K562 (cell line): ENCODE measurements around the gene AFF1. TPM values are rescaled to one million over a fixed set of nuclear protein-coding genes. Genes with fewer than 3 reads are reported as not detected.

Source experiments
- ATF3 ChIP-seq, 2 experiments: fragments of 450-650 bp in 1 of 2; sonication (generic) in 1 of 2; formaldehyde crosslinking in 1 of 2; IDR thresholded peaks in 1 of 2; conservative IDR thresholded peaks in 1 of 2; 2 replicates each; pipeline versions ENCODE4 v1.6.1 to v1.8.1; 2016 to 2023; ENCODE audit warnings: mild to moderate bottlenecking in 2 of 2, moderate library complexity in 2 of 2, inconsistent platforms in 1 of 2, missing genetic modification reagents in 1 of 2
- ATF4 ChIP-seq: fragments of 450-650 bp; formaldehyde crosslinking; IDR thresholded peaks from 2 replicates; pipeline ENCODE4 v1.4.0; 2022; ENCODE audit warnings: mild to moderate bottlenecking, moderate library complexity
- HMG20B ChIP-seq: fragments of 250-450 bp; sonication (Bioruptor Pico); IDR thresholded peaks from 2 replicates; pipeline ENCODE4 v1.5.0; 2021; ENCODE audit warnings: mild to moderate bottlenecking
- HNRNPLL ChIP-seq: fragments of 200-400 bp; formaldehyde crosslinking; IDR thresholded peaks from 2 replicates; pipeline ENCODE4 v1.6.1; 2017; ENCODE audit warnings: low read length, low read depth, mild to moderate bottlenecking; ENCODE audit not compliant: poor library complexity, severe bottlenecking
- PBX2 ChIP-seq, 2 experiments: IDR thresholded peaks in 1 of 2; conservative IDR thresholded peaks in 1 of 2; 2 replicates each; pipeline ENCODE4 v1.6.1; 2016; ENCODE audit warnings: low read depth in 2 of 2, mild to moderate bottlenecking in 1 of 2, missing compliant biosample characterization in 1 of 2, missing genetic modification characterization in 1 of 2, moderate library complexity in 1 of 2
- PHTF2 ChIP-seq: fragments of 250-450 bp; sonication (Bioruptor Pico); IDR thresholded peaks from 2 replicates; pipeline ENCODE4 v1.5.0; 2021; ENCODE audit warnings: mild to moderate bottlenecking
- SAFB2 ChIP-seq: fragments of 200-400 bp; formaldehyde crosslinking; IDR thresholded peaks from 2 replicates; pipeline ENCODE4 v1.6.1; 2018; ENCODE audit warnings: borderline replicate concordance, low read length, low read depth, moderate library complexity; ENCODE audit not compliant: severe bottlenecking
- SMAD3 ChIP-seq: fragments of 450-650 bp; formaldehyde crosslinking; conservative IDR thresholded peaks from 2 replicates; pipeline ENCODE4 v1.4.0; 2020; ENCODE audit warnings: mild to moderate bottlenecking
- SMAD4 ChIP-seq: fragments of 250-450 bp; sonication (Bioruptor Pico); conservative IDR thresholded peaks from 2 replicates; pipeline ENCODE4 v1.8.0; 2021; ENCODE audit warnings: inconsistent platforms, mild to moderate bottlenecking, moderate library complexity
- TARDBP ChIP-seq: fragments of 450-650 bp; IDR thresholded peaks from 2 replicates; pipeline ENCODE4 v1.6.1; 2016
- TGIF2 ChIP-seq: sonication (generic); formaldehyde crosslinking; IDR thresholded peaks from 2 replicates; pipeline ENCODE4 v1.8.1; 2022; ENCODE audit warnings: mild to moderate bottlenecking, missing genetic modification reagents, moderate library complexity
- ZBTB11 ChIP-seq, 3 experiments: fragments of 200-800 bp in 1 of 3; fragments of 250-450 bp in 1 of 3; fragments of 450-650 bp in 1 of 3; sonication (Bioruptor Pico) in 1 of 3; sonication (Bioruptor generic) in 1 of 3; formaldehyde crosslinking in 1 of 3; IDR thresholded peaks; 2 replicates each; pipeline versions ENCODE4 v1.6.1 to v1.8.0; 2016 to 2022; ENCODE audit warnings: mild to moderate bottlenecking in 2 of 3, missing genetic modification characterization in 2 of 3, missing compliant biosample characterization in 1 of 3, moderate library complexity in 1 of 3
- ZNF124 ChIP-seq: sonication (generic); formaldehyde crosslinking; IDR thresholded peaks from 2 replicates; pipeline ENCODE4 v1.8.1; 2022; ENCODE audit warnings: missing genetic modification reagents
- ZNF274 ChIP-seq: IDR thresholded peaks from 2 replicates; pipeline ENCODE4 v1.6.1; 2011; ENCODE audit warnings: low read depth, mild to moderate bottlenecking, low read length, moderate library complexity, borderline replicate concordance
- ZNF280B ChIP-seq: fragments of 250-450 bp; sonication (Bioruptor Pico); IDR thresholded peaks from 2 replicates; pipeline ENCODE4 v1.5.1; 2021; ENCODE audit warnings: mild to moderate bottlenecking
- polyA plus RNA-seq, 8 experiments: library from polyadenylated mRNA; depleted of rRNA in 4 of 8; stranded (reverse) in 5 of 8; unstranded in 3 of 8; fragments of >200 nt; fragmentation: Nextera tagmentation in 2 of 8; fragmentation: Illumina TruSeq in 1 of 8; extraction: Ambion mirVana in 2 of 8; extraction: Trizol in 1 of 8; gene quantifications; 2 replicates each; pipeline versions ENCODE4 v1.2.1 to v1.2.3, GENCODE V29; 2011 to 2014; ENCODE audit warnings: inconsistent platforms in 1 of 8, missing spikeins in 1 of 8
- total RNA-seq, 7 experiments: library from RNA; depleted of rRNA in 6 of 7; stranded (reverse); fragments of >200 nt in 6 of 7; fragmentation: Illumina TruSeq in 2 of 7; extraction: Trizol in 2 of 7; gene quantifications; 2 replicates each; pipeline versions ENCODE4 v1.2.1 to v1.2.3, GENCODE V29; 2011 to 2021; ENCODE audit warnings: low replicate concordance in 1 of 7

AFF1 gene
- total and polyA plus RNA-seq, 9 of the 15 experiments (the other 6 are each of a cell fraction or from before 2014, with no cell fraction given) = 4.1 to 47.5 (median 17.2) TPM

GRCh38 chr4:86961605-86962295 is 26.9 kb downstream of the AFF1 start (continued):
- TF ChIP-seq ZNF280B (CRISPR knock-in tag) = no peak
- TF ChIP-seq HMG20B (CRISPR knock-in tag) = no peak
- TF ChIP-seq ZBTB11 (CRISPR knock-in tag; IDR thresholded peaks at IDR 0.05) = peak in 1 of 3 experiments; percentile 70; a peak in 1 of 6 replicates
- no peak for TF ChIP-seq PHTF2 (CRISPR knock-in tag)
- TF ChIP-seq ATF4 (CRISPR knock-in tag) = peak; percentile 56; the same call in 1 of the 2 replicates
- TF ChIP-seq SMAD3 (CRISPR knock-in tag) = peak; percentile 91
- TF ChIP-seq SMAD4 (CRISPR knock-in tag) = peak; percentile 91
- TF ChIP-seq PBX2 (CRISPR knock-in tag; IDR thresholded peaks at IDR 0.05; ENCODE audit: low read depth) = peak; percentile 72
- peak; percentile 99 for TF ChIP-seq PBX2 (tag; conservative IDR thresholded peaks at IDR 0.05; ENCODE audit: low read depth)
- no peak for TF ChIP-seq ZNF274
- peak; percentile 78 for TF ChIP-seq ATF3 (IDR thresholded peaks at IDR 0.05)
- peak; percentile 55; the same call in 1 of the 2 replicates for TF ChIP-seq ATF3 (CRISPR knock-in tag; conservative IDR thresholded peaks at IDR 0.05)
- no peak for TF ChIP-seq SAFB2
- TF ChIP-seq TARDBP = no peak
- TF ChIP-seq ZNF124 = no peak
- TF ChIP-seq HNRNPLL = no peak
- no peak; the same call in 1 of the 2 replicates for TF ChIP-seq TGIF2 (CRISPR knock-in tag)
